GM12801 (cell line): Measurements from ENCODE around the gene CCDC28B.

Experiments
- CTCF ChIP-seq: IDR thresholded peaks from one replicate; pipeline ENCODE4 v1.5.1; 2011; ENCODE audit warnings: control low read depth; ENCODE audit not compliant: insufficient read length; ENCODE audit errors: extremely low read depth

The CCDC28B gene

GRCh38 chr1:32184650-32185049, 15.7 kb upstream of the CCDC28B start:
- no peak for TF ChIP-seq CTCF

GRCh38 chr1:32186077-32186476, 14.3 kb upstream of the CCDC28B start:
- TF ChIP-seq CTCF = no peak

GRCh38 chr1:32186491-32186890, 13.9 kb upstream of the CCDC28B start:
- TF ChIP-seq CTCF = no peak

DNA sequence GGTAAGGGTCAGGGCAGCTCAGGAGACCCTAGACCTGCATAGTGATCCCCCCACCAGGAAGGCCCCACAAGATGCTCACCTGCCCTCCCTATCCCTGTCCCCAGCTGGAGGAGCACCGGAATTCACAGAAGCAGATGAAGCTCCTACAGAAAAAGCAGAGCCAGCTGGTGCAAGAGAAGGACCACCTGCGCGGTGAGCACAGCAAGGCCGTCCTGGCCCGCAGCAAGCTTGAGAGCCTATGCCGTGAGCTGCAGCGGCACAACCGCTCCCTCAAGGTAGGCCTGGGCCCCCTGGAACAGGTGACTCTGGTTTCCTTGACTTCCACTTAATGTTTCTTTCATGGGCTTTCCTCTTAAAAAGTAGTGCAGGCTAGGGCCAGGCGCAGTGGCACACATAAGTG, 12.5 kb upstream of the CCDC28B start:
- TF ChIP-seq CTCF = no peak

DNA sequence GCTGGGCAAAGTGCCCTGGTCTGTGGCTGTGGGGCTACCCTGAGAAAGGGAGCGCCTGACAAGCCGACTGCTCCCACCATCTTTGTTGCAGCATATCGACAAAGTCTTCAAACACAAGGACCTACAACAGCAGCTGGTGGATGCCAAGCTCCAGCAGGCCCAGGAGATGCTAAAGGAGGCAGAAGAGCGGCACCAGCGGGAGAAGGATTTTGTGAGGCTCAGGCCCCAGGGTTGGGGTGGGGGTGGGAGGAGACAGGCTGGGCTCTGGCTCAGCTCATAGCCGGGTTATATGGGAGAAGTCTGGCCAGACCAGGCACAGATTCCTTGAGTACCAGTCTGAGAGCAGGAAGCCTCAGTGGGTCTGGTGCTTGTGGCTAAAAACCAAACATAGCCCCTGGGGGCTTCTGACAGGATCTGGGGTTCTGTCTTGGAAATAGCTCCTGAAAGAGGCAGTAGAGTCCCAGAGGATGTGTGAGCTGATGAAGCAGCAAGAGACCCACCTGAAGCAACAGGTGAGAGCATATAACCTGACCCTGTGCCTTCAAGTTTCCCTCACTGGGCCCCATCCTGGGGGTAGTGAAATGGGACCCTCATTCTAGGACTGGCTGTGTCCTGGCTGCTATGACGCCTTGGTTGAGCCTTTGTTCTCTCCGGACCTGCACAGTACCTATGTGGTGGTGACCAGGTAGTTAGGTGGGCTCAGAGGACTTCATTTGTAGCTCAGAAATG, 8.0 kb upstream of the CCDC28B start:
- no peak for TF ChIP-seq CTCF

- TF ChIP-seq CTCF = no peak
These were observed 5.4 kb upstream of the CCDC28B start for GRCh38 chr1:32194984-32195383.

- TF ChIP-seq CTCF = no peak
These were observed 4.9 kb upstream of the CCDC28B start for GRCh38 chr1:32195531-32195930.
